Duodenal mucosa (tissue), 2 donors: Measurements from ENCODE around the gene SLC29A4.

ENCODE experiments used
- H3K27ac ChIP-seq: one replicate; pipeline ENCODE4 v1.7.0; 2013; ENCODE audit warnings: low read depth, low read length
- H3K27me3 ChIP-seq, 2 donors: one replicate each; pipeline ENCODE4 v1.7.0; 2013; ENCODE audit warnings: low read length in 2 of 2, control low read depth in 1 of 2; ENCODE audit not compliant: insufficient read depth in 2 of 2, control insufficient read depth in 1 of 2
- H3K36me3 ChIP-seq, 2 donors: one replicate each; pipeline ENCODE4 v1.7.0; 2013; ENCODE audit warnings: low read length in 2 of 2, control low read depth in 1 of 2; ENCODE audit not compliant: insufficient read depth in 2 of 2, control insufficient read depth in 1 of 2
- H3K4me1 ChIP-seq, 2 donors: one replicate each; pipeline ENCODE4 v1.7.0; 2013; ENCODE audit warnings: low read length in 2 of 2, control low read depth in 1 of 2; ENCODE audit not compliant: insufficient read depth in 2 of 2, control insufficient read depth in 1 of 2
- H3K4me3 ChIP-seq, 2 donors: one replicate each; pipeline ENCODE4 v1.7.0; 2013; ENCODE audit warnings: low read length in 2 of 2, low read depth in 1 of 2
- H3K9ac ChIP-seq, 2 donors: one replicate each; pipeline ENCODE4 v1.7.0; 2013; ENCODE audit warnings: low read length in 2 of 2, low read depth in 1 of 2
- H3K9me3 ChIP-seq, 2 donors: one replicate each; pipeline ENCODE4 v1.7.0; 2013; ENCODE audit warnings: low read length in 2 of 2, control low read depth in 1 of 2; ENCODE audit not compliant: control insufficient read depth in 1 of 2

Gene SLC29A4

DNA sequence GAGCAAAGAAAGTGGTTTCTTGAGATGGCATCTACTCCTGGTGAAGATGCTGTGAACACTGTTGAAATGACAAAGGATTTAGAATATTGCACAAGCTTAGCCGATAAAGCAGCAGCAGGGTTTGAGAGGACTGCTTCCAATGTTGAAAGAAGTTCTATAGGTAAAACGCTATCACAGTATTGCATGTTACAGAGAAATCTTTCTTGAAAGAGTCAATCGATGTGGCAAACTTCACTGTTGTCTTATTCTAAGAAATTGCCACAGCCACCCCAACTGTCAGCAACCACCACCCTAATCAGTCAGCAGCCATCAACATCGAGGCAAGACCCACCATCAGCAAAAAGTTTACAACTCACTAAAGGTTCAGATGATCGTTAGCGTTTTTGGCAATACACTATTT lies 59.9 kb downstream of the SLC29A4 start:
- no peaks in the 10 kb centered on the region for H3K27me3 ChIP-seq
- peaks cover 10 to 61% of the 10 kb centered on the region in 2 donors for H3K36me3 ChIP-seq
- H3K4me1 ChIP-seq: no peaks in the 10 kb centered on the region
- H3K27ac ChIP-seq: no peak overlapping the region
- no peak overlapping the region for H3K4me3 ChIP-seq
- H3K9me3 ChIP-seq: peaks cover 0 to 3% of the 10 kb centered on the region in 2 donors
- H3K9ac ChIP-seq: no peak overlapping the region

DNA sequence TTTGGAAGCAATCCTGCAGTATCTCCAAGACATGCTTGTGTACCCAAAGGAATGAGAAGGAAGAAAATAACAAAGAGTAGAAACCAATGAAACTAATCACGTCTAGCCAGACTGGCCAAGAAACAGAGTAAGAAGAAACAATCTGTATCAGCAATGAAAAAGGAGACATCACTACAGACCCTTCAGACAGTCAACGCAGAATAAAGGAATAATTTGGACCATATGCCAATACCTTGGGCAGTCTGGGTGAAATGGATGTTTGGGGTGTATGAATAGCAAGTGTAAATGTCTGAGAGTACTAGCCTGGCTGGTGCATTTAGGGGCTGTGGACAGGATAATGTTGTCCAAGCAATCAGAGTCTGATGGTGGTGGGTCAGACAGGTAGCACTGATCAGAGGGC lies 61.1 kb downstream of the SLC29A4 start:
- no peak overlapping the region for H3K4me3 ChIP-seq
- H3K36me3 ChIP-seq: peaks cover 10 to 60% of the 10 kb centered on the region in 2 donors
- H3K9ac ChIP-seq: no peak overlapping the region
- H3K9me3 ChIP-seq: peaks cover 0 to 3% of the 10 kb centered on the region in 2 donors
- no peaks in the 10 kb centered on the region for H3K27me3 ChIP-seq
- no peak overlapping the region for H3K27ac ChIP-seq
- H3K4me1 ChIP-seq: no peaks in the 10 kb centered on the region

DNA sequence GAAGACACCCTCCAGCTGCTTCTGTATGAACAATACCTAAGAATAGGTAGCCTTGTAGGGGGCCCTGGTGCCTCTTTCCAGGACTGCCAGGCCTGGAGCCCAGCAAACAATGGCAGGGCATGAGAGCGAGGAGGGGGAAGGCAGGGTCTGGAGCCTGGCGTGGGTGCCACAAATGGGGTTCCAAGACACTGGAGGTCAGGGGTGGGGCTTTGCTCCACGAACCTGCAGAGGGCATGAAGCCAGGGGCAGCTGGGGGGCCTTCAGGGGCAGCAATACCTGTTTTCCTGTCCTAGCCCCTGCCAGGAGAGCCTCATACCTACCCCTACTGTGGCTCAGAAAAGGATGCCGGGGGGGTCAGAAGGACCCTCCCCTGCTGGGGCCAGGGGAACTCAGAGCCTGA lies 61.6 kb downstream of the SLC29A4 start:
- H3K27ac ChIP-seq: no peak overlapping the region
- H3K36me3 ChIP-seq: peaks cover 10 to 56% of the 10 kb centered on the region in 2 donors
- H3K9me3 ChIP-seq: peaks cover 0 to 3% of the 10 kb centered on the region in 2 donors
- no peak overlapping the region for H3K9ac ChIP-seq
- H3K27me3 ChIP-seq: no peaks in the 10 kb centered on the region
- H3K4me1 ChIP-seq: no peaks in the 10 kb centered on the region
- H3K4me3 ChIP-seq: no peak overlapping the region

DNA sequence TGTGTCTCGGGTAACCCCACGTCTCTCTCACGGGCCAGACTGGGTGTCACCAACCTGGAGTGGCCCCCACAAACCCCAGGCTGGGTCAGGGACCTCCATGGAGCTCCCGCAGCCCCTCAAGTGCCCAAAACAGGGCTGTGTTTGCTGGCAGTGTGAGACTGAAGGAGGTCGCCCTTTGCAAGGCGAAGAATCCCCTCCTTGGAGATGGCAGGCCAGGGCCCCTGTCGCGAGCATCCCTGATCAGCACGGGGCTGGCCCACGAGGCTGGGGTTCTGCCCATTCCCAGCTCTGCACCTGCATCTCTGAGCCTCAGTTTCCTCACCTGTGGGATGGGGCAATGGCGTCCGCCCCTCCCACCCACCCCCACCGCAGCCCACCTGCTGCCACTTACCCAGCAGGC lies 62.4 kb downstream of the SLC29A4 start:
- Histone ChIP-seq H3K9me3 (peaks cover 0 to 3% of the 10 kb centered on the region in 2 donors), H3K27me3 (no peaks in the 10 kb centered on the region), H3K4me3 (no peak overlapping the region), H3K27ac (no peak overlapping the region), H3K4me1 (no peaks in the 10 kb centered on the region), H3K36me3 (peaks cover 10 to 52% of the 10 kb centered on the region in 2 donors), H3K9ac (no peak overlapping the region)

DNA sequence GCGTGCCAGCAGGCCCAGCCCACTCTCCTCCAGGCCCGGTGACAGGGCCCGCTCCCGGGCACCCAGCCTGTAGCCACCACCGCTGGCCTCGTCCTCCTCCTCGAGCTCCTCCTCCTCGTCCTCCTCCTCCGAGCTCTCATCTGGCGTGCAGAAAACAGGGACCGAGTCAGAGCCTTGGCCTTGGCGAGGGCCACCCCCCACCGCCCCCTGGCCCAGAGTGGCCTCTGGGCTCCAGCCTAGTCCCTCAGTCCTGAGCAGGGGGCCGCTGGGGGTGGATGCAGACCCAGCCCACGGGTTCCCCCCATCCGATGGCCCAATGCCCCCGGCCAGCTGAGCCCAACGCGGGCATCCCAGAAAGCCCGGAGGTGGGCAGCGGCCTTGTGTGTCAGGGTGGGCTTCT lies 62.9 kb downstream of the SLC29A4 start:
- no peak overlapping the region for H3K9ac ChIP-seq
- H3K4me3 ChIP-seq: no peak overlapping the region
- no peaks in the 10 kb centered on the region for H3K4me1 ChIP-seq
- no peaks in the 10 kb centered on the region for H3K27me3 ChIP-seq
- H3K27ac ChIP-seq: no peak overlapping the region
- H3K36me3 ChIP-seq: peaks cover 10 to 53% of the 10 kb centered on the region in 2 donors
- peaks cover 0 to 3% of the 10 kb centered on the region in 2 donors for H3K9me3 ChIP-seq

DNA sequence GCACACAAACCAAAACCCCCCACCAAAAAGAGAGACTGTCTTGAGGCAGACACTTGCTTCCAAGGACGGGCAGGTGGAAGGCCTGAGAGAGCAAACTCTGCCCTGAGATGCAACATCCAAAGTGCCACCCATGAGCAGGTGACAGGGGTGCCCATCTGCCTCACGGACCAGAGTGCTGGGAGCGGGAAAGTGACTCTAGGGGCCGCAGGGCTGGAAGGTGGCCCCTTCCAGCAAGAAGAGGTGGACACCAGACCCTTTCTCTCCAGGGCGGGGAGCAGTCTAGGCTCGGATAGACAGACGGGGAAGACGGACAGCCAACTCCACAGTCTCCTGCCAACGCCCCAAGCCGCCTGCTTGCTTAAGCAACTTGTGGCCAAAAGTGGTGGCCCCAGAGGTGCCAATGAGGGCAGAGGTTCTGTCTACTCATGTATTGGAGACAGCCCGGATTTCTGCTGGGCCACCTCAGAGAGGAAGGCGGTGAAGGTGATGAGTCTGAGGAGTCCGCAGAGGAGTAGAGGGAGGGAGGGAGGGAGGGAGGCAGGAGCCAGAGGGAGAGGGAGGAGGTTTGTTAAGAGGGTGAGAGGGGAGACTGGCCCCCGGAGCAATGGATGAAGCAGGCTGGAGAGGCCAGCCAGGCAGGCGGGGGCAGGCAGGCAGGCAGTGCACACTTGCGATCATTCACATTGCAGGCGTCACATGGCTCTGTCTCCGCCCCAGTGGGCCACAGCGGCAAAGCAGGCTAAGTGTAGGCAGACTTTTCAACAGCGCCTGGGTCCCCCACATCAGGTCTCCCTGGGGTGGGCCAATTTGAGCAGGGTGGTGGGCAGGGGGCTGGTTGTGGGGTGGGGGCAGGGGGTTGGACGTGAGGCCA lies 65.6 kb downstream of the SLC29A4 start:
- H3K36me3 ChIP-seq: peaks cover 16 to 56% of the 10 kb centered on the region in 2 donors
- no peak overlapping the region for H3K9ac ChIP-seq
- peaks cover 0 to 3% of the 10 kb centered on the region in 2 donors for H3K9me3 ChIP-seq
- H3K27me3 ChIP-seq: no peaks in the 10 kb centered on the region
- H3K4me1 ChIP-seq: no peaks in the 10 kb centered on the region
- no peak overlapping the region for H3K4me3 ChIP-seq
- H3K27ac ChIP-seq: no peak overlapping the region

DNA sequence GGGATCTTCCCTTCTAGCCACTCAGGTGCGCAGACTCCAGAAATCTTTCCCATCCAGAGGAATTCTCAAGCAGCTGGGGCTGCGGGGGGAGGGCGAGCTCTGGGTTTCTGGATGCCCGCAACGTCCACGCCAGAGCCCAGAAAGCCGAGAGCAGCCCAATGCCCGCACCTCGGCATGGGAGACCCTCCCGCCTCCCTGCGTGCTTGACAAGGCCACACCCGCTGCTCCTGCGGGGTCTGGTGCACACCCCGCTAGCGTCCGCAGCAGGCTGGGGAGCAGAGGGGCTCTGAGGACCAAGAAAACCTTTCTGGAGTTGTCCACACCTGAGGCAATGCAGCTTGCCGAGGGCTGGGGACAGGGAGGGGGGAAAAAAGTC lies 66.2 kb downstream of the SLC29A4 start:
- Histone ChIP-seq H3K4me1 (peaks cover 0 to 4% of the 10 kb centered on the region in 2 donors), H3K36me3 (peaks cover 16 to 55% of the 10 kb centered on the region in 2 donors), H3K9me3 (peaks cover 0 to 2% of the 10 kb centered on the region in 2 donors), H3K27ac (no peak overlapping the region), H3K9ac (no peak overlapping the region), H3K4me3 (no peak overlapping the region), H3K27me3 (no peaks in the 10 kb centered on the region)

DNA sequence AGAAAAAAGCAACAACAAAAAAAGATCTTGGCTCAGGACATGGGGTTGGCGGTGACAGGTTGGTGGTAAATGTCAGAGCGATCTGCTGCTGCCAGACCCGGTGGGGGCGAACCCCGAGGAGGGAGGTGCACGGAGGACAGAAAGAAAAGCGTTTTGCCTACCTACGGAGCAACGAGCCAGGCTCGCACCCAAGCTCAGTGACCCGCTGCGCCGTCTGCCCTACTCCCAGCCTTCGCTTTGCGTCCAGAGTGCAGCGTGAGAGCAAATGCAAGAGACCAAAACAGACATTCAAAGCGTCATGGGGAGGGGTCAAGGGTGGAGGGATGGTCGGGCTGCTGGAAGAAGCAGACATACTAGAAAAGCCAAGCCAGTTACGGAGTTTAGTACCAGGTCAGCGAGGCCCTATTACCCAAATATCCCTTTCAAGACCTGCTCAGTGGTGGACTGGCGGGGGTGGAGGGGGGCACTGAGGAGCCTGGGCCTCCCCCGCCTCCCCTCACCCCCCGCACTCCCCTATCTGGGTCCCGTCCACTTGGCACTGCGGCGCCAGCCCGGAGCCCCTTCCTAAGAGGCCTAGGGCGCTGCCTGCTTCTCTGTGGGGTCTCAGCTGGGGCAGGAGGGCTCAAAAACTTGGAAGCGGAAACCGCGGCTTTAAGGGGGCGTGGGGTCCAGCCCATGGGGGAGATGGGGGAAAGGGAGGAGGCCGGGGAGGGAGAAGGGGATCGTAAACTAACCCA lies 66.9 kb downstream of the SLC29A4 start:
- peaks cover 11 to 55% of the 10 kb centered on the region in 2 donors for H3K36me3 ChIP-seq
- peaks cover 5 to 8% of the 10 kb centered on the region in 2 donors for H3K4me1 ChIP-seq

DNA sequence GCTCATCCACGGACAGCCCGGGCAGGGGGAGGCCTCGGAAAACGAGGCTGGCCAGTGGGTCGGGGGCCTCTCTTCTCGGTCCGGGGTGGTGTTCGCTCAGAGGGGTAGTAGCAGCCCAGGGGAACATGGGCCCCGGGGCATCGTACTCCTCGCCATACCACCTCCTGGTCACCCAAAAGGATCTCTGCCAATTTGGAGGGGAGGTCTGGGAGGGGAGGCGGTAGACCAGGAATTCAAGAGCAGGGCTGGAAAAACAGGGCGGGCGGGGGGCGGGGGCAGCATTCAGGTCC lies 67.4 kb downstream of the SLC29A4 start:
- Histone ChIP-seq H3K27me3 (no peaks in the 10 kb centered on the region), H3K4me1 (peaks cover 10 to 13% of the 10 kb centered on the region in 2 donors), H3K9ac (no peak overlapping the region), H3K9me3 (no peaks in the 10 kb centered on the region), H3K36me3 (peaks cover 6 to 54% of the 10 kb centered on the region in 2 donors), H3K27ac (no peak overlapping the region), H3K4me3 (no peak overlapping the region)

More for the DNA sequence above, 66.9 kb downstream of the SLC29A4 start:
- no peaks in the 10 kb centered on the region for H3K27me3 ChIP-seq
- H3K4me3 ChIP-seq: no peak overlapping the region
- H3K9me3 ChIP-seq: no peaks in the 10 kb centered on the region
- H3K27ac ChIP-seq: no peak overlapping the region
- H3K9ac ChIP-seq: no peak overlapping the region

DNA sequence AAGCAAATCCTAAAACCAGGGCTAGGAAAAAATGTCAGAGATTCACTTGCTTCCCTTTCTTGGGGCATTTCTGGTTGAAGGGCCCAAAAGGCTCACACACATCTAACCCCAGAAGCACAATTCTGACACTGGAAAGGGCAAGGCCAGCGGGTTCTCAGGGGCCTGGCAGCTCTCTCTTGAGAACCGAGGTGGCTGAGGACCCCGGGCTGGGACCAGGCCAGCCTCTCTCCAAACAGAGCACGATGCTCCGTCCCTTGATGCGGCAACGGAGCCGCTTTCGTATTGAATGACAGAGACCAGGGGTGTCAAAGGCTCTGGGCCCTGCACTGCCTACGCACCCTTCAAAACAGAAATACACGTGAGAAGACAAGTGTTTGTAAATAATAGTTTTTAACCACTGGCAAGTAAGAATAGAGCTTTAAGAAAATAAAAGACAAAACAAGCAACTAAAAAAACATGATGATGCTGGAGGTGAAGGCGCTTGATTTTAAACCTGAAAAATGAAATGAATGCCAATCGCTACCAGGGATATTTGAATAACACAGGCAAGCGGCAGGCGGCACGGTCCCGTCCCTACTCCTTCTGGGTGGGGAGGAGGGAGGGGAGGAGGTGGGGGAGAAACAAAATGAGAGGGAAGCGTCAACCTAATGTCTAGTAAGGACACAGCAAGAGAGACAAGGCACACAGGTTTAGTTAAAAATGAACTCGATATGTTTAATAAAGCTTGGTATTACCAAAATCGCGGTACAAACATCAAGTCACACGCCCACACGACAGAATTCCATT lies 68.0 kb downstream of the SLC29A4 start:
- no peak overlapping the region for H3K27ac ChIP-seq
- peaks cover 14 to 17% of the 10 kb centered on the region in 2 donors for H3K4me1 ChIP-seq
- no peak overlapping the region for H3K4me3 ChIP-seq
- peaks cover 5 to 59% of the 10 kb centered on the region in 2 donors for H3K36me3 ChIP-seq
- no peaks in the 10 kb centered on the region for H3K9me3 ChIP-seq
- no peak overlapping the region for H3K9ac ChIP-seq
- H3K27me3 ChIP-seq: no peaks in the 10 kb centered on the region
